T-helper 1 cell treated with Interleukin-12 subunit alpha and Interleukin-12 subunit beta and Interleukin-4 antibody, amounts not matched to agents 30 ng/mL and 1 ng/mL, for 36 hours (primary cell): Measurements from ENCODE around the gene FOXC2. TPM values are rescaled to one million over a fixed set of nuclear protein-coding genes. Genes with fewer than 3 reads are reported as not detected.

Experiments
- intact Hi-C: fragments of 100-400 bp; cut with micrococcal nuclease; formaldehyde crosslinking; loops from one replicate; pipeline ENCODE4 v1.15.1; 2024
- total RNA-seq: library from RNA; stranded (reverse); gene quantifications from 2 replicates; pipeline ENCODE4 v1.2.3, GENCODE V29; 2022

Gene FOXC2
- total RNA-seq, 1 donor from 2014 or later, result not detected

- intact Hi-C loops, result loop anchor here (2.0 kb wide), 2 partner anchors 41 to 59 kb away; no protein-coding TSS in a partner anchor
Observed at GRCh38 chr16:86605950-86606349, 39.3 kb downstream of the FOXC2 start.

- intact Hi-C loops, result no loop called here
Observed at GRCh38 chr16:86608301-86608747, 41.7 kb downstream of the FOXC2 start.

- intact Hi-C loops, result no loop called here
Observed at GRCh38 chr16:86609115-86609514, 42.5 kb downstream of the FOXC2 start.

- intact Hi-C loops, result no loop called here
Observed at GRCh38 chr16:86609661-86610060, 43.0 kb downstream of the FOXC2 start.

GRCh38 chr16:86610779-86611524 is 44.3 kb downstream of the FOXC2 start:
- intact Hi-C loops, result no loop called here

- intact Hi-C loops, result no loop called here
Observed at GRCh38 chr16:86611525-86611855, 44.9 kb downstream of the FOXC2 start.

GRCh38 chr16:86611941-86612340 is 45.3 kb downstream of the FOXC2 start:
- intact Hi-C loops, result no loop called here

GRCh38 chr16:86614699-86615098 is 48.1 kb downstream of the FOXC2 start:
- intact Hi-C loops, result no loop called here

GRCh38 chr16:86616906-86617305 is 50.3 kb downstream of the FOXC2 start:
- intact Hi-C loops, result no loop called here

- intact Hi-C loops, result no loop called here
Observed at GRCh38 chr16:86618431-86619238, 52.0 kb downstream of the FOXC2 start.

Other genes starting within 250 kb of the FOXC2 start
- not detected in 2 replicates for gene FOXF1, start 56.3 kb upstream of the FOXC2 start, total RNA-seq
- 28.0 and 36.1 TPM in 2 replicates for gene MTHFSD, start 11.6 kb upstream of the FOXC2 start, total RNA-seq
- gene FOXL1, start 11.7 kb downstream of the FOXC2 start, total RNA-seq, result not detected in 2 replicates